KMS-11 (cell line): ENCODE results near the gene FRMD4A.

Source experiments
- H2AFZ ChIP-seq: fragments of 200-600 bp; sonication (generic); 2 replicates; pipeline ENCODE4 v1.6.1; 2016; ENCODE audit warnings: antibody characterized with exemption, mixed run types, low read depth
- H3K27ac ChIP-seq: fragments of 200-600 bp; sonication (generic); 2 replicates; pipeline ENCODE4 v1.6.1; 2016; ENCODE audit warnings: mild to moderate bottlenecking, mixed run types
- H3K27me3 ChIP-seq: fragments of 200-600 bp; sonication (generic); 2 replicates; pipeline ENCODE4 v1.6.1; 2017; ENCODE audit warnings: mild to moderate bottlenecking, low read depth, mixed run types, moderate library complexity; ENCODE audit not compliant: insufficient read depth
- H3K36me3 ChIP-seq: fragments of 200-600 bp; sonication (generic); 2 replicates; pipeline ENCODE4 v1.6.1; 2017; ENCODE audit warnings: mild to moderate bottlenecking, mixed run types; ENCODE audit not compliant: insufficient read depth
- H3K4me1 ChIP-seq: fragments of 200-600 bp; sonication (generic); 2 replicates; pipeline ENCODE4 v1.6.1; 2016; ENCODE audit warnings: mild to moderate bottlenecking, low read depth, mixed run types; ENCODE audit not compliant: poor library complexity, severe bottlenecking
- H3K4me2 ChIP-seq: fragments of 200-600 bp; sonication (generic); 2 replicates; pipeline ENCODE4 v1.7.0; 2016; ENCODE audit warnings: mild to moderate bottlenecking, mixed run types
- H3K4me3 ChIP-seq: fragments of 200-600 bp; sonication (generic); IDR thresholded peaks from 2 replicates; pipeline ENCODE4 v1.6.1; 2017; ENCODE audit warnings: low read depth, low read length, mixed read lengths; ENCODE audit not compliant: insufficient read depth
- H3K79me2 ChIP-seq: fragments of 200-600 bp; sonication (generic); 2 replicates; pipeline ENCODE4 v1.6.1; 2016; ENCODE audit warnings: low read depth, mixed run types; ENCODE audit not compliant: insufficient read depth
- H3K9ac ChIP-seq: fragments of 200-600 bp; sonication (generic); 2 replicates; pipeline ENCODE4 v1.6.1; 2016; ENCODE audit warnings: mild to moderate bottlenecking, mixed run types
- H4K20me1 ChIP-seq: fragments of 200-600 bp; sonication (generic); 2 replicates; pipeline ENCODE4 v1.6.1; 2016; ENCODE audit warnings: mild to moderate bottlenecking, mixed run types; ENCODE audit not compliant: insufficient read depth
- TF ChIP-seq, protein P1 (sequence below): fragments of 200-600 bp; sonication (generic); conservative IDR thresholded peaks from 2 replicates; pipeline ENCODE4 v1.6.1; 2017; ENCODE audit warnings: low read depth, mild to moderate bottlenecking, antibody characterized with exemption, low read length, moderate library complexity, mixed read lengths

Gene FRMD4A

DNA sequence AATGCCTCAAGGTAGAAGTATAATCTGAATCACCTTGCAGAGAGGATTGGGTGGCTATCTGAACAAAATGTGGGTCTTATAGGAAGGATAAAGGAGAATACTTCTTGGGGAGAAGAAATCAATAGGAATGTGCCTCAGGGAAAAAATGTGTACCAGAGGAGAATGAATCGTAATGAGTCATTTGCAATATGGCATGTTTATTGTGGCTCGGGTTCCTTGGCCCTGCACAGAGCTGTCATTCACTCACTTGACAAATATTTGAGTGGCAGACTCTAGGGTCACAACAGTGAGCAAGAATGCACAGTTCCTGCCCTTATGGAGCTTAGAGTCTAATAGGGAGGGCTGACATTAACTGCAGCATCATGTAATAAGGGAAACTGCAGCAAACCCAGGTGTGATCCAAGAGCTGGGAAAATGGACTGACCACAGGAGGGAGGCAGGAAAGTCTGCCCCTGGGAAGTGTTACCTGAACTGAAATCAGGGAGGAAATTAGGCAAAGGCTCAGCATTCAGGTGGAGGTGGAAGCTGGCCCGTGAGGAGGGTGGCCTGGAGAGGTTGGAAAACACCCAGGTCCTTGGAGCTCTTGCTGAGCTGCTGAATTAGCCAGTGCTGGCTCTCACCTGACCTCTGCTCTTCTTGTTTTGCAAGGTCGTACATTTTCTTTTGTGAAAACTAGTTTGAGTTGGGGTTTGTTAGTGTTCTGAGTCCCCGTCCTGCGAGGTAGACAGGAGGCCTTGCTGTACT, 203.9 kb downstream of the FRMD4A start:
- Histone ChIP-seq H3K27me3 (no peaks in the 10 kb centered on the region), H3K4me3 (no peak overlapping the region), H3K79me2 (no peaks in the 10 kb centered on the region), H4K20me1 (no peaks in the 10 kb centered on the region), H3K27ac (no peak overlapping the region), H3K4me1 (no peaks in the 10 kb centered on the region), H3K9ac (no peak overlapping the region), H3K4me2 (no peak overlapping the region), H3K36me3 (no peaks in the 10 kb centered on the region), H2AFZ (no peak overlapping the region)
- TF ChIP-seq, protein P1, sequence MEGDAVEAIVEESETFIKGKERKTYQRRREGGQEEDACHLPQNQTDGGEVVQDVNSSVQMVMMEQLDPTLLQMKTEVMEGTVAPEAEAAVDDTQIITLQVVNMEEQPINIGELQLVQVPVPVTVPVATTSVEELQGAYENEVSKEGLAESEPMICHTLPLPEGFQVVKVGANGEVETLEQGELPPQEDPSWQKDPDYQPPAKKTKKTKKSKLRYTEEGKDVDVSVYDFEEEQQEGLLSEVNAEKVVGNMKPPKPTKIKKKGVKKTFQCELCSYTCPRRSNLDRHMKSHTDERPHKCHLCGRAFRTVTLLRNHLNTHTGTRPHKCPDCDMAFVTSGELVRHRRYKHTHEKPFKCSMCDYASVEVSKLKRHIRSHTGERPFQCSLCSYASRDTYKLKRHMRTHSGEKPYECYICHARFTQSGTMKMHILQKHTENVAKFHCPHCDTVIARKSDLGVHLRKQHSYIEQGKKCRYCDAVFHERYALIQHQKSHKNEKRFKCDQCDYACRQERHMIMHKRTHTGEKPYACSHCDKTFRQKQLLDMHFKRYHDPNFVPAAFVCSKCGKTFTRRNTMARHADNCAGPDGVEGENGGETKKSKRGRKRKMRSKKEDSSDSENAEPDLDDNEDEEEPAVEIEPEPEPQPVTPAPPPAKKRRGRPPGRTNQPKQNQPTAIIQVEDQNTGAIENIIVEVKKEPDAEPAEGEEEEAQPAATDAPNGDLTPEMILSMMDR: no peak

DNA sequence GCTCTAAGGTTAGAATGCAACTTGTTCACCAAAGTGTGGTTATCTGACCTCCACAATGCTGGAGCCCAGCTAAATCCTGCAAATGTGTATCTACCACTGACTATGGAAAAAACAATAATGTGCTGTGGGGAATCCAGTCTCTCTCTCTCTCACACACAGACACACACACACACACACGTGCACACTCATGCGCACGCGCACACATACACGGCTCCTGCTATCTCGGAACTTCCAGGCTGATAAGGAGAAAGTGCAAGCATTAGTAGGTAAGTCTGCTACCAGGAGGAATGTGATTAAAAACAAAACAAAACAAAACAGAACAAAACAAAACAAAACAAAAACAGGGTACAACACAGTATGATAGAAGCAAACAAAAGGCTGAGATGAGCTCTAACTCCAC, 205.2 kb downstream of the FRMD4A start:
- H3K9ac ChIP-seq: no peak overlapping the region
- H3K27ac ChIP-seq: no peak overlapping the region
- no peak overlapping the region for H3K4me3 ChIP-seq
- H2AFZ ChIP-seq: no peak overlapping the region
- no peaks in the 10 kb centered on the region for H3K79me2 ChIP-seq
- TF ChIP-seq, protein P1: no peak
- no peaks in the 10 kb centered on the region for H3K36me3 ChIP-seq
- H3K4me2 ChIP-seq: no peak overlapping the region
- H4K20me1 ChIP-seq: no peaks in the 10 kb centered on the region
- H3K27me3 ChIP-seq: no peaks in the 10 kb centered on the region
- H3K4me1 ChIP-seq: no peaks in the 10 kb centered on the region

DNA sequence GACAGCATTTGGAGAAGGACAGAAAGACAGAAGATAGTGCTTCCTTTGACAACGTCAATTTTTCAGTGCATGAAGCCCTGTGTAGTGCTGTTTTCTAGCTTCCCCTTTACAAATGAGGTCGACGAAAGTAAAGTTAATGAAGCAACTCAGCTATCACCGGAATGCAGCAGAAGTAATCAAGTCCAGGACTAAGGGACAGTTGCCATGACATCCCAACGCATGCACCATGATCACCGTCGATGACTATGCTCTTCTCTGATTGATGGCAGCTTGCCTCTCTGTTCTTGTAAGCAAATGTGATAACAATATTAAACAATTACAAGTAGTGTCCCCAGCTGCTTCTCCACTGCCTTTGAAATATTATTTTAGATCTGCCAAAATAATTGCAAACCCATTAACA, 205.8 kb downstream of the FRMD4A start:
- no peak overlapping the region for H2AFZ ChIP-seq
- TF ChIP-seq, protein P1: no peak
- H3K4me3 ChIP-seq: no peak overlapping the region
- no peak overlapping the region for H3K27ac ChIP-seq
- H3K36me3 ChIP-seq: no peaks in the 10 kb centered on the region
- no peak overlapping the region for H3K4me2 ChIP-seq
- H4K20me1 ChIP-seq: no peaks in the 10 kb centered on the region
- no peak overlapping the region for H3K9ac ChIP-seq
- no peaks in the 10 kb centered on the region for H3K27me3 ChIP-seq
- H3K4me1 ChIP-seq: no peaks in the 10 kb centered on the region
- H3K79me2 ChIP-seq: no peaks in the 10 kb centered on the region

DNA sequence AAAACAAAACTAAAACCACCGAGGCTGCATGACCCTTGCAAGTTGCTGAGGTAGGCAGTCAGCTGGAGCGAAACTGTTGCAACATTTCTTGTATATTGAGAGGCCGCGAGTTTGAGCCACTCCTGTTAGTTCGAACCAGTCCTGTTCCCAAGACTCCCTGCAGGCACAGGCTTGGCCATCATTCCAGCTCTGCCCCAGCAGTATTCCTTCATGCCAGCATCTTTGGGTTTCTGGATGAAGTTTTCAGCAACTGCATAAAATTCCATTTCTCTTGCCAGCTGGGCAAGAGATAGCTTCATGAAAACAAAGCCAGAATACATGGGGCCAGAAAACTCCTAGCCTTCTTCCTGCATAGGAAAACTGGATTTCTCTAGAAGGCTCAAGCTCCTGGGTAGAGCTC, 207.6 kb downstream of the FRMD4A start:
- no peaks in the 10 kb centered on the region for H3K79me2 ChIP-seq
- no peak overlapping the region for H3K4me3 ChIP-seq
- H3K4me2 ChIP-seq: no peak overlapping the region

More for the DNA sequence above, 207.6 kb downstream of the FRMD4A start:
- TF ChIP-seq, protein P1: no peak
- no peak overlapping the region for H3K9ac ChIP-seq
- H2AFZ ChIP-seq: no peak overlapping the region
- no peaks in the 10 kb centered on the region for H3K36me3 ChIP-seq
- H3K4me1 ChIP-seq: no peaks in the 10 kb centered on the region
- H4K20me1 ChIP-seq: no peaks in the 10 kb centered on the region
- H3K27me3 ChIP-seq: no peaks in the 10 kb centered on the region
- no peak overlapping the region for H3K27ac ChIP-seq
